GM19455 (cell line): ENCODE data around the gene ASCL4.
"Not testable (repeated sequence)": the region's sequence is repeated elsewhere in the genome, so short reads cannot be mapped to it uniquely, and the experiment has no call there.

Experiments used
- ATAC-seq: cut with Tn5 transposase; IDR thresholded peaks from one replicate; pipeline ENCODE4 v1.9.1; 2021; ENCODE audit not compliant: unreplicated experiment

ASCL4 gene, protein sequence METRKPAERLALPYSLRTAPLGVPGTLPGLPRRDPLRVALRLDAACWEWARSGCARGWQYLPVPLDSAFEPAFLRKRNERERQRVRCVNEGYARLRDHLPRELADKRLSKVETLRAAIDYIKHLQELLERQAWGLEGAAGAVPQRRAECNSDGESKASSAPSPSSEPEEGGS

DNA sequence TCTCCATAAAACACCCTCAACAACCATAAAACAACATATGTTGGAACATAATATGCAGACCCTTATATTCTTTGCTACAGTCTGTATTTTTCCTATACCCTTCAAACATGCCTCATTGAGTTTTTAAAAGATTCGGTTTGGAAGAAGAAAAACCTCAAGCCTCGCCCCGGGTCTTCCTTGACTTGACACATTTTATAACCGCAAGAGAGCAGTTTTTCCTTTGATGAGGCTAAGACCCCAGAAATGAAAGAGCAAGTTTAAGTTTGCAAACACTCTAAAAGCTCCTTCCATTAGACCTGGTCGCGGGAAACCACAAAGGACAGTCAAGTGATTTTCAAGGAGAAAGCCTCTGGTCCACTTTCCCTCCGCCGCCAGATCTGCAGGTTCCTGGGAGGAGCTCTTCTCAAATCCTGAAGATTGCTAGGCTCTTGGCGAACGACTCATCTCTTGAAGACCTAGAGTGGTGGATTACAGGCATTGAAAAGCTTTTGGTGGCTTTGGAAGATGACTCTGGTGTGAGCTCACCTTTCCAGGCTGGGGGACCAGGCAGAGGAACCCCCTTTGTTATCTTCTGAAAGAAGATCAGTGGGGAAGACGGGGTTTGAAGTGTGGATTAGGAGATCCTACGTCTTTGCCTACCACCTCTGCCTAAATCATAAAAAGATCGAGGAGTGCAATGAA, at the start of gene ASCL4:
ASCL4 (plus strand) TSS at position 356 of the 681 bp plus-strand sequence. CDS start 515 bp downstream, outside the sequence.
- ATAC-seq = no peak

DNA sequence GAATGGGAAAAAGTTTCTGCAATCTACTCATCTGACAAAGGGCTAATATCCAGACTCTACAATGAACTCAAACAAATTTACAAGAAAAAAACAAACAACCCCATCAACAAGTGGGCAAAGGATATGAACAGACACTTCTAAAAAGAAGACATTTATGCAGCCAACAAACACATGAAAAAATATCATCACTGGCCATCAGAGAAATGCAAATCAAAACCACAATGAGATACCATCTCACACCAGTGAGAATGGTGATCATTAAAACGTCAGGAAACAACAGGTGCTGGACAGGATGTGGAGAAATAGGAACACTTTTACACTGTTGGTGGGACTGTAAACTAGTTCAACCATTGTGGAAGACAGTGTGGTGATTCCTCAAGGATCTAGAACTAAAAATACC, 47.2 kb upstream of the ASCL4 start:
- not testable (repeated sequence) for ATAC-seq

DNA sequence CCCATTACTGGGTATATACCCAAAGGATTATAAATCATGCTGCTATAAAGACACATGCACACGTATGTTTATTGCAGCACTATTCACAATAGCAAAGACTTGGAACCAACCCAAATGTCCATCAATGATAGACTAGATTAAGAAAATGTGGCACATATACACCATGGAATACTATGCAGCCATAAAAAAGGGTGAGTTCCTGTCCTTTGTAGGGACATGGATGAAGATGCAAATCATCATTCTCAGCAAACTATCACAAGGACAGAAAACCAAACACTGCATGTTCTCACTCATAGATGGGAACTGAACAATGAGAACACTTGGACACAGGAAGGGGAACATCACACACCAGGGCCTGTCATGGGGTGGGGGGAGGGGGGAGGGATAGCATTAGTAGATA, 46.8 kb upstream of the ASCL4 start:
- ATAC-seq = not testable (repeated sequence)

DNA sequence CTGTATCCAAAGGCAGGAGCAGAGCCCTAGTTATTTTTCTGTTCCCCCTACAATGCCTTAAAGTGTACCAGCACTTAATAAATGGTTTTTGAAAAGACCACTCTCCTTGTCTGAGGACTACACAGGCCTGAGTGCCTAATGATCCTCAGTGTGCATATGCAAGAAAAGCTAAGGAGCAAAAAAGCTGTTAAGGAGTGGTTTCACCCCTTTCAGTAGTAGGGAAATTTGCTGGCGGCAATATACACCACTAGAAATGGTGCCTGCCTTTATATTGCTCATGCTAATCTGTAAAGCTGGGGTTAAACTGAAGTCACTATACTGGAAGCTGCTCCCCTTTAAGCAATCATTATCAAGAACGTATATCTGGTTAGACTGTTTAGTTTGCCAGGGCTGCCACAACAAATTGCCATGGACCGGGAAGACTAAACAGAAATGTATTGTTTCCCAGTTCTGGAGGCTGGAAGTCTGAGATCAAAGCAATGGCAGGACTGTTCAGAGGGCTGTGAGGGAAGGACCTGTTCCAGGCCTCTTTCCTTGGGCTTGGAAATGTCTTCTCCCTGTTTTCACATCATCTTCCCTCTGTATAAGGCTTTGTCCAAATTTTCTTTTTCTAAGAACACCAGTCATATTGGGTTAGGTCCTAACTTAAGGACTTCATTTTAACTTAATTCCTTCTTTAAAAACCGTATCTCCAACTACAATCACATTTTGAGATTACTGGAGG, 43.7 kb upstream of the ASCL4 start:
- no peak for ATAC-seq

DNA sequence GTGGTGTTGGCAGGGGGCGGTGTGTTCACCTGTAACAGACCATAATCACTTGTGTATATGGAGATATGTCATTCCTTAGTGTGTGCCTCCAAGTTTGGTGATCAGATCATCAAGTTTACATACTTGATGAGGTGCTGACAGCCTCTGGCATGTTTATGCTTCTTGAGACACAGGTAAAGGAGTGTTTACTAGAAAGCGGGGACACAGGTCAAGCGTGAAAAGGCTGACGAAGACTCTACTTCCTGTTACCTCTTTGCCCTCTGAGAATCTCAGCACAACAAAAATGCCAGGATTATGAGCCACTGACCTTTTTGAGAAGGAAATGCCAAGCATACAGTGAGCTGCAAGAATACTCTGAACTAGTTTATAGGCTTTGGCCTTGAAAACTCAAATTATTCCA, 43.1 kb upstream of the ASCL4 start:
- no peak for ATAC-seq

DNA sequence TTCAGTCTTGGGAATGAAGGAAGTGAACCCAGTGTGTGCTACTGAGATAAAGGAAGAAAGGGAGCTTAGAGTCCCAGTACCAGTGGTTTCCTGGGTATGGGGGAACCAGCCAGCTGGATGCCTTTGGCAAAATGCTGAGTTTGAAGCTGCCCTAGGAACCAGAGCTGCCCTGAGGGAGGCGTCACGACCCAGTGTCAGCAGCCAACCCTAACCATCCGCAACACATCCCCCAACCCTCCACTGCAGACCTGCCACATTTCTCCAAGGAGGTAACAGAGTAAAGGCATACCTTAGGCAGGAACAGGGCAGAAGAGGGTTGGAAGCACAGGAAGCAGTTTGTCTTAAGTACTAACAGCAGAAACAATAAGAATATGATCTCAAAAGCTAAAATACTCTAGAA, 42.1 kb upstream of the ASCL4 start:
- no peak for ATAC-seq

DNA sequence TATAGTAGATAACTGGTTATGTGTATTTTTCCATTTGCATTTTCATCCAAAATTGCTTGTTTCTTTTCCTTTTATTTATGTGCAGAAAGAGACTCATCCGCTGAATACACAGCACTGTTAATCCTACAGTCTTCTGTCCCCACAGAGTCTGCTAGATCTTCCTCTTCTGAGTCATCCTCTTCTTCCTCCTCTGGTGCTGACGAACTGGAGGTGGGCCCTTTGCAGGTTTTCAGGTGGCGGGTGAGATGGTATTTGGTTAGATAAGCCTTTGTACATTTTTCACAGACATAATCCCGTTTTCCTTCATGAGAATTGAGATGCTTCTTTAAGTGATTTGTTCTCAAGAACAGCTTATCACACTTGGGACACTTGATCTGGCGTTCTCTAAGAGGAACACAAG, 40.4 kb upstream of the ASCL4 start:
- ATAC-seq = no peak

DNA sequence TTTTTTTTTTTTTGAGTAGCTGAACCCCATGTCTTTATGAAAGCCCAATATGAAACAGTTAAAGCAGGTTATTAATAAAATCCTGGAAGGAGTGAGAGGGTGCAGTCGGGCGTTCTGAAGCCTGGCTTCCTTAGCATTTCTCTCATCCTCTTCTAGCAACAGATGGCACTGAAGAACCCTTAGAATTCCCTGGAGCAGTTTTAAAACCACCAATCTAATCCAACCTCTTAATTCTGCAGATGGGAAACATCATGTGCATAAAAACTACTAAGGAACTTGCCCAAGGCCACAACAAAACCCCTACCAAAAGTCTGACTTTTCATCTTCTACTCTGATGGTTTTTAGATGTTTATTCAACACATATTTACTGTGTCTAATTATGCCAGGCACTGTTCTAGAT, 38.7 kb upstream of the ASCL4 start:
- no peak for ATAC-seq

DNA sequence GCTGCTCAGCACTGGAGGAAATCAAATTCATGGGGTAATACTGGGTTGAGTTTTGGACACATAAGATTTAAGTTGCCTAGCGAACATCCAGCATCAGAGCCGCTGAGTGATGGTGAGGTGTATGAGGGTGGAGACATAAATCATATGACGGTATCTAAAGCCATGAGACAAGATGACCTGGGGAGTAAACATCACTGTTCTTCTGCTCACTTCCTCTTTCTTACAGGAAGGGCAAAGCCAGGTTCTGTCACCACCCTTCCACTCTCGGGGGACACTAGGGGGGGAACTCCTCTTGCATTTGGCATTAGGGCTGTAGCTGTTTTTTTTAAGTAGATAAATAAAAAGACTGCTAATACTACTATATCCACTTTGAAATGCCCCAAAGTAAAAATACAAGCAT, 37.6 kb upstream of the ASCL4 start:
- ATAC-seq = peak; percentile 92

DNA sequence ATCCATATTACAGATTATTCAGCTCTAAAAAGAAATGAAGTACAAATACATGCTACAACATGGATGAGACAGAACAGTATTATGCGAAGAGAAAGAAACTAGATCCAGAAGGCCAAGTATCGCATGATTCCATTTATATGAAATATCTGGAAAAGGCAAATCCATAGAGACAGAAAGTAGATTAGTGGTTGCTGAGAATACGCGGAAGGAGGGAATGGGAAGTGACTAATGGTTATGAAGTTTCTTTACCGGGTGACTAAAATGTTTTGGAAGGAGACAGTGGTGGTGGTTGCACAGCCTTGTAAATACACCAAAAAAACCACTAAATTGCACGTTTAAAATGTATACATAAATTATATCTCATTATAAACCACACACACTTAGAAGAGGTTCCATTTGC, 26.0 kb upstream of the ASCL4 start:
- no peak for ATAC-seq

DNA sequence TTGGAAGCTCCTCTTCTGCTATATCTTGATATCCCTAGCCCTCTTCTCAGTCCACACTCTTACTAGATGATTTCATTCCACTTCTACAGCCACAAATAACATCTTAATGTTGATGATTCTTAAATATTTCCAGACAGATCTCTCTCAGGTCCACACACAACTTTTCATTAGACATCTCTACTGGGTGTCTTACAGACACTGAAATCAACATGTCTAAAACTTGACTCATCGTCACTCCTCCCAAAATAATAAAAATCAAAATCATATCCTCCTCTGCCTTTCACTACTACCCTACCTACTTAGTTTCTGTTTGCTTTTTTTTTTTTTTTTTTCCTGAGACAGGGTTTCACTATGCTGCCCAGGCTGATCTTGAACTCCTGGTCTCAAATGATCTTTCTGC, 25.4 kb upstream of the ASCL4 start:
- no peak for ATAC-seq

DNA sequence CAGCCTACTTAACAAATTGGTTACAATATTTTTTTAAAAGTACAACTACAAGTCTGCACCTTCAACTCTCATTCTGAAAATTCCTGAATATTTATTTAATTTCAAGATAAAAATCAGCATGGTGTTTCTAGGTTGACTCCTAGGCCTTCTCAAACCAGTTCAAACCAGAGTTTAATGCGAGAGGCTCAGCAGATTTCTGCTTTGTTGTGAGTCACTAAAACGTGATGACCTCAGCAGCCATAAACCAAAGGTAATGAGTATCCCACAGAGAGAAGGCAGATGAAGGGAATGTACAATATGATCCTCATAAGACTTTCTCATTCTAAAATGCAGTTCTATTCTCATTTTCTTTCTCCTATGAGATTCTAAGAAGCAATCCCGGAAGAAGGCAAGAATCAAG, 15.1 kb upstream of the ASCL4 start:
- ATAC-seq = no peak

DNA sequence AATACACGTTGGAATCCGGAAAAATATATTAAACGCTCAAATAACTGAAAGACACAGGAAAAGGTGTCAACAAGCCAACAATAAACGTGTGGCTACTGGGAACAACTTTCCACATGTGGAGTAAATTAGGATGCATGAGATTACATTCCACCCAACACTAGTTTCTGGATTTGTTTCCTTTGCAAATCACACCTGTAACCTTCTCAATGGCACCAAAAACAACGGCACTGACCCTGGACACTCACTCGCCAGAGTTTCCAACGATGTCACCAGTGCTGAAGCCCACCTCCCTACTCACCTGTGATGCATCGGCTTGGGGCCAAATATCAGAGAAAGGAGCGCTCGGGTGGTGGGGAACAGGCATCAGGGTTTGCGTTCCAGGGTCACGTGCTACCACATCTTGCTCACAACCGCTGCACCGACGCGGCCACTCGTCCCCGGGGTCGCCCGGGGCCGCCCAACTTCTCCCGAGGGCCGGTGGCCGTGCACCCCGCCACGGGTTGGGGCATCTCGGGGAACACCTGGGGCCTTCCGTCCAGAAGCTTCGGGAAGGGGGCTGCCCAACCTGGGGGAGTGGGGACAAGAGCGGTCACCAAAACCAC, 14.2 kb upstream of the ASCL4 start:
- peak; percentile 18 for ATAC-seq

DNA sequence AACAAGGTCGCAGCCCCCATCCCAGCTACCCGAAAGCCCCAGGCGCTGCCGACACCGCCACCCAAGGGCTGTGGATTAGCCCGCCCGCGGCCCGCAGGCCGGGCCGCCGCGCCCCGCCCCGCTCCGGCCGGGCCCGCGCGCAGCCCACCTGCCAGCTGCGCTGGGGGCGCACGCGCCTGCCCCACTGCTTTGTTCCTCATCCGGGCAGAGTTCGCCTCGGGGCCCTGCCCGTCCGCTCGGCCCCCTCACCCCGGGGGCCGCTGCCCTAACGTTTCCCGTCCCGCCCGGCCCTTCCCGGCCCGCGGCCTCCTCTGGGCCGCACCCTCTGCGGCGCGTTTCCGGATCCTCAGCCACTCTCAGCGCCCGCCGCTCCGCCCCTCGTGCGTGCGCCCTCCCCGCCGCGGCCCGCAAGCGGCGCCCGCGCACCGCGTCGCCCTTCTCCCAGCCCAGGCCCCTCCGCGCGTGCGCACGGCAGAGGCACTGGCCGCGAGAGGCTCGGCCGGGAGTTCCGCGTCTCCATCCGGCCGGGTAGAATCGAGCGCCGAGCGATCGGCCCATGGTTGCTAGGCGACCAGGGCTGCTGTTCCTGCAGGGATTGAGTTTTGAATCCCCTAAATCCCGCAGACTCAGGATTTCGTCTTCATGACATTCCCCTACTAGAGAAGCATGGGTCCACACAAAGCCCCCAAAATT, 13.5 kb upstream of the ASCL4 start, which contains the start of gene PRDM4:
PRDM4 (minus strand) TSS at position 329 of the 693 bp plus-strand sequence. CDS start 622 bp downstream, outside the sequence.
- ATAC-seq = peak; percentile 96

DNA sequence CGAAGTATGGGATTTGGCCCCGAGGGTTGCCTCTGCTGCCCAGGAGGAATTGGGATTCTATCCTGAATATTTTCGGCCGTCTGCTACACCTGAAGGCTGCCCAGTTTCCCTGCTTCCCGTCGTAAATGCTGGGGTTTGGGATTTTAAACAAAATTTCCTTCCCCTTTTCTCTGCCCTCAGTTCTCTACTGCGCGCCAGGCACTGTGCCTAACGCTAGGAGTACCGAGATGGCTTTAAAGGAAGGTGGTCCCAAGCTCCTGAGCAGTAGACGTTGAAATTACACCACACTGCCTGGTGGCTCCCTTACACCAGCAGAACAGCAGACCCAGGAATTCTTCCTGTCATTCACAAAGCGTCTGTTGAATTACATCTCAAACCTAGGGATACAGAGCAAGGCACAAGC, 13.0 kb upstream of the ASCL4 start:
- ATAC-seq = no peak

DNA sequence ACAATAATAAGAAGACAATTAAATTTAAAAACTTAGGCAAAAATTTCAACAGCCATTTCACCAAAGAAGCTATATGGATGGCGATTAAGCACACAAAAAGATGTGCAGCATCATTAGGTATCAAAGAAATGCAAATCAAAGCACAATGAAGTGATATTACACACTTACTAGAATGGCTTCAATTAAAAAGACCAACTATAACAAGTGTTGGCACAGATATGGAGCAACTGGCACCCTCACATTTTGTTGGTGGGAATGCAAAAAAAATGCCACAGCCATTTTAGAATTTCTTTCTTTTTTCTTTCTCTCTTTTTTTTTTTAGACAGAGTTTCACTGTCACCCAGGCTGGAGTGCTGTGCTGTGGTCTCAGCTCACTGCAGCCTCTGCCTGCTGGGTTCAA, 11.6 kb upstream of the ASCL4 start:
- ATAC-seq = no peak

DNA sequence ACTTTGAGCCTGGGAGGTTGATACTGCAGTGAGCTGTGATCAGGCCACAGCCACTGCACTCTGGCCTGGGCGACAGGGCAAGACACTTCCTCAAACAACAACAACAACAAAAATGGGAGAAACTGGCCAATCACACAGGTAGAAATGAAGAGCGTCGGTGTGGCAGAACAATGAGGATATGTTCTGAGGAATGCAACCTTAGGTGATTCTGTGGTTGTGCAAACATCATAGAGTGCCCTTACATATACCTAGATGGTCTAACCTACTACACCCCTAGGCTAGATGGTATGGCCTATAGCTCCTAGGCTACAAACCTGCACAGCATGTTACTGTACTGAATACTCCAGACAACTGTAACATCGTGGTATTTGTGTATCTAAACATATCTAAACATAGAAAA, 9.9 kb upstream of the ASCL4 start:
- ATAC-seq = no peak

DNA sequence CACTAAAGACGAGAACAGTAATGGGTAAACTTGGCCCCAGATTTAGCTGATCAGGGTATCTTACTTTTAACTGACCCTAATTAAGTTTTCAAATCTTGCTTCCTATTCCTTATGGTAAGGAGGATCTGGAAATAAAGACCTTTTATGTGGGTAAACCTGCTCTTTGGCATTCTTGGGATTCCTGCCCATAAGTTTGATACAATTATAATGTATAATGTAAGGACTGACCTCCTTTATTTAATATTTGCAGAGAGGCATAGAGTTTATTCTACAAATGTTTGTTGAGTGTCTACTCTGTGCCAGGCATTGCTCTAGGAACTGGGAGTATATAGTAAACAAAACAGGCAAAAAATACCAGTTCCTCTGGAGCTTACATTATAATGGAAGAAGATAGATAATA, 9.2 kb upstream of the ASCL4 start:
- ATAC-seq = no peak

DNA sequence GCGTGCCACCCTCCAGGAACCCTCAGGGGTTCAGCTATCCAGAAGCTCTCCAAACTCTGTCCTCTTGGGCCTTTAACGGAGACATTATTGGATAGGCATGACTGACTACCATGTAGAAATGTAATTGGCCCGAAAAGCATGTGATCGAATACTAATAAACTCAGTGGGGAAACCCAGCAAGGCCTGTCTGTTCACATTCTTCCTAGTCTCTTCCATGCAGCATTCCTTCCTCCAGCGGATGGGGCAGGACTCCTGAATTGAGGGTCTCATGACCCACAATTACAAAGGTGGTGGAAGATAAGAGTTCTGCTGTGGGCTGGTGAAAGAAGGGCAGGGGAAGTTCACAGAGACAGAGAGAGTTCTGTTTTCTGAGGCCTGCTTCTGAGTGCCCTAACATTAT, 7.0 kb upstream of the ASCL4 start:
- ATAC-seq = no peak

DNA sequence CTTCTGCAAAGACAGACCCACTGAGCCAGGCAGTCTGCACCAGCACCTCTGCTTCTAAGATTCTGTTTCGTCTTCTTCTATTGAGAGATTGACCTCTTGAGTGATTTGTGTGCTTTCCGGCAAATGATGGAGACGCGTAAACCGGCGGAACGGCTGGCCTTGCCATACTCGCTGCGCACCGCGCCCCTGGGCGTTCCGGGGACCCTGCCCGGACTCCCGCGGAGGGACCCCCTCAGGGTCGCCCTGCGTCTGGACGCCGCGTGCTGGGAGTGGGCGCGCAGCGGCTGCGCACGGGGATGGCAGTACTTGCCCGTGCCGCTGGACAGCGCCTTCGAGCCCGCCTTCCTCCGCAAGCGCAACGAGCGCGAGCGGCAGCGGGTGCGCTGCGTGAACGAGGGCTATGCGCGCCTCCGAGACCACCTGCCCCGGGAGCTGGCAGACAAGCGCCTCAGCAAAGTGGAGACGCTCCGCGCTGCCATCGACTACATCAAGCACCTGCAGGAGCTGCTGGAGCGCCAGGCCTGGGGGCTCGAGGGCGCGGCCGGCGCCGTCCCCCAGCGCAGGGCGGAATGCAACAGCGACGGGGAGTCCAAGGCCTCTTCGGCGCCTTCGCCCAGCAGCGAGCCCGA, 703 bp downstream of the ASCL4 start:
- ATAC-seq = no peak

DNA sequence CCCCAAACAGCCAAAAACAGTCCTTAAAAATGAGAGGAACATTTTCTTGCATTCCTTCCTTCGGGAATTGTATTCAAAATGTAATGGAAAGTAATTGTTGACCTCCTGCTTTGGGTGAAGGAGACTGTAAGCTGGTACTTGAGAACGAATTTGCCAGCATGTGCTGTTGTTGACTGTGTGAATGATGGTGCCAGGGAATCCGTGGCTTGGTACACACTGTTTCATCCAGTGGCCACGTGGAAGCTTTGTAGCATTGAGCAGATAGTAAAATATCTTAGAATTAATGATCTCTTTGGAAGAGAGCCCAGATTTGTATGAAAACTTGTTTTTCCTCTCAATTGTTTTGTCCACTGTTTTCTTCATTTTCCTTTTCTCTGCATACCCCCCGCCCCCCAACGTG, 1.7 kb downstream of the ASCL4 start:
- ATAC-seq = no peak
